ENCODE data around the gene SRF. TPM values are rescaled to one million over a fixed set of nuclear protein-coding genes. Genes with fewer than 3 reads are reported as not detected.

SRF gene
- total RNA-seq, 1 donor, result 35.0 TPM

Other genes with a start within 250 kb of the SRF start
- 44.2 TPM for gene CNPY3, start 241.8 kb upstream of the SRF start, total RNA-seq
- 1.1 TPM for gene GNMT, start 210.5 kb upstream of the SRF start, total RNA-seq
- 32.6 TPM for gene PEX6, start 192.1 kb upstream of the SRF start, total RNA-seq
- gene PPP2R5D, start 186.7 kb upstream of the SRF start, total RNA-seq, result 42.0 TPM
- gene MEA1, start 157.3 kb upstream of the SRF start, total RNA-seq, result 31.0 TPM
- 173 TPM for gene KLHDC3, start 157.0 kb upstream of the SRF start, total RNA-seq
- gene RRP36, start 149.6 kb upstream of the SRF start, total RNA-seq, result 22.6 TPM
- gene CUL7, start 117.4 kb upstream of the SRF start, total RNA-seq, result 26.4 TPM
- 24.5 TPM for gene MRPL2, start 111.8 kb upstream of the SRF start, total RNA-seq
- 33.7 TPM for gene KLC4, start 111.6 kb upstream of the SRF start, total RNA-seq
- 63.8 TPM for gene PTK7, start 95.0 kb upstream of the SRF start, total RNA-seq
- gene CUL9, start 10.9 kb downstream of the SRF start, total RNA-seq, result 47.7 TPM
- 92.9 TPM for gene DNPH1, start 58.2 kb downstream of the SRF start, total RNA-seq
- under 0.01 TPM for gene TTBK1, start 72.2 kb downstream of the SRF start, total RNA-seq
- not detected for gene SLC22A7, start 127.0 kb downstream of the SRF start, total RNA-seq
- gene CRIP3, start 137.6 kb downstream of the SRF start, total RNA-seq, result 0.27 TPM
- 6.7 TPM for gene ZNF318, start 198.4 kb downstream of the SRF start, total RNA-seq

Measured in hematopoietic multipotent progenitor cell (in vitro differentiated cells).